Transverse colon (tissue), 4 donors: ENCODE data around the gene TAMALIN.

Source experiments
- CTCF ChIP-seq, 5 experiments: fragments of 200-600 bp in 3 of 5; fragments of 450-650 bp in 2 of 5; sonication (generic) in 3 of 5; IDR thresholded peaks; 1 replicate in 2 of 5; 2 replicates in 3 of 5; pipeline ENCODE4 v1.5.1; 2016 to 2017; ENCODE audit warnings: antibody characterized with exemption in 5 of 5, inconsistent platforms in 3 of 5, mild to moderate bottlenecking in 2 of 5, moderate library complexity in 1 of 5
- POLR2A ChIP-seq: fragments of 450-650 bp; IDR thresholded peaks from one replicate; pipeline ENCODE4 v1.6.1; 2016; ENCODE audit warnings: antibody characterized with exemption, mild to moderate bottlenecking, moderate library complexity
- POLR2AphosphoS5 ChIP-seq, 3 donors: sonication (generic); formaldehyde crosslinking; IDR thresholded peaks; one replicate each; pipeline ENCODE4 v1.6.1; 2016; ENCODE audit warnings: antibody characterized with exemption in 3 of 3

- TF ChIP-seq CTCF (IDR thresholded peaks at IDR 0.05) (no peak), POLR2A (no peak), POLR2AphosphoS5 (IDR thresholded peaks at IDR 0.05) (no peak)
Observed at GRCh38 chr12:51976376-51977160, 30.2 kb upstream of the TAMALIN start.
